ENCODE results near the gene CEP112. TPM values are rescaled to one million over a fixed set of nuclear protein-coding genes. Genes with fewer than 3 reads are reported as not detected.

The CEP112 gene
- total and polyA plus RNA-seq, 2 of the 8 experiments (the other 6 are each of a cell fraction or from before 2014, with no cell fraction given) = 0.62 to 3.1 TPM

DNA sequence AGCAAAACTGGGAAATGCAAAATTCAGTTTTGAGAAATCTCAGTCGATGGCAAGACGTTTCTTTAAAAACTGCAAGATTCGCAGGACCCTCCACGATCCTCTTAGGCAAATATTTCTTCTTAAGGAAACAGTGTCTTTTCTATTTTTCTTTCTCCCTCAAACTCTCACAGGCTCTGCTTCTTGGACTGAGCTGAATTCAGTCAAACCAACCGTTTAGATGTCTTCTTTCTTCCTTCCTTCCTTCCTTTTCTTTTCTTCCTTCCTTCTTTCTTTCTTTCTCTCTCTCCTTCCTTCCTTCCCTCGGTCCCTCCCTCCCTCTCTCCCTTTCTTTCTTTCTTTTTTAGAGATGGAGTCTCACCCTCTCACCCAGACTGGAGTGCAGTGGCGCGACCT, 563.3 kb downstream of the CEP112 start:
- no peak for DNase-seq (ENCODE audit: low read depth in 1 of 2, low spot score in 2 of 2)
- 79% methylated on average over 6 of the region's 8 CpGs; no CpG with 5 or more reads in 1 of the 2 experiments for WGBS, 2 experiments (ENCODE audit: extremely low coverage in 1 of 2, insufficient coverage in 1 of 2, insufficient read length in 1 of 2, insufficient replicate concordance in 2 of 2, low coverage in 1 of 2, low lambda C conversion rate in 2 of 2, missing lambda C conversion rate in 1 of 2)
- H2BK15ac ChIP-seq (ENCODE audit: low read length) = no peak overlapping the region
- ChIA-PET POLR2A (ENCODE audit: partially characterized antibody) (interaction anchor here (0.7 to 2.3 kb wide), 3 partner anchors 14 to 56 kb away, joined by 3 to 6 read pairs (median 5); no protein-coding TSS in a partner anchor), CTCF (ENCODE audit: partially characterized antibody) (interaction anchor here (1.3 kb wide), 2 partner anchors 9 to 71 kb away, joined by 3 read pairs; no protein-coding TSS in a partner anchor)
- no peak for FAIRE-seq
- H4K20me1 ChIP-seq (replicated peaks in 1 of 2; ENCODE audit: control insufficient read depth in 1 of 2, insufficient read depth in 2 of 2, low read length in 2 of 2) = no peaks in the 10 kb centered on the region
- H3K4me3 ChIP-seq (ENCODE audit: extremely low read depth in 1 of 4, insufficient read depth in 2 of 4, low read depth in 3 of 4, low read length in 4 of 4) = no peak overlapping the region
- no peak overlapping the region for H3K9ac ChIP-seq (replicated peaks in 1 of 4; ENCODE audit: extremely low read depth in 1 of 4, low read depth in 3 of 4, low read length in 3 of 4)
- H3K23me2 ChIP-seq (ENCODE audit: low read depth, low read length) = no peaks in the 10 kb centered on the region
- no peak overlapping the region for H3K4ac ChIP-seq (replicated peaks; ENCODE audit: insufficient read length, low read depth, low read length)
- no peak overlapping the region for H2BK120ac ChIP-seq (replicated peaks; ENCODE audit: low read depth, low read length)
- no peaks in the 10 kb centered on the region for H3K27me3 ChIP-seq (replicated peaks in 1 of 4; ENCODE audit: control insufficient read depth in 3 of 4, extremely low read depth in 1 of 4, insufficient read depth in 3 of 4, low read length in 3 of 4)
- no peak overlapping the region for H2BK12ac ChIP-seq (ENCODE audit: low read depth, low read length)
- no peak overlapping the region for H3K23ac ChIP-seq (ENCODE audit: insufficient read length)
- H2AK5ac ChIP-seq (ENCODE audit: low read depth, low read length) = no peak overlapping the region
- no peak overlapping the region; the same call in 1 of the 2 replicates for H2BK20ac ChIP-seq (ENCODE audit: low read length)
- no peak overlapping the region for H4K91ac ChIP-seq (replicated peaks; ENCODE audit: insufficient read length, low read length)
- no peaks in the 10 kb centered on the region for H3K79me2 ChIP-seq (ENCODE audit: control insufficient read depth in 1 of 2, insufficient read depth in 2 of 2, low read length in 2 of 2)
- H3K56ac ChIP-seq (replicated peaks; ENCODE audit: insufficient read length, low read depth, low read length) = no peak overlapping the region
- H3K4me1 ChIP-seq (replicated peaks in 1 of 4; ENCODE audit: control insufficient read depth in 3 of 4, insufficient read depth in 4 of 4, low read length in 3 of 4) = peaks cover 0 to 7% (median 2%) of the 10 kb centered on the region in 4 experiments; a peak in 3 of 7 replicates
- no peak overlapping the region for H4K8ac ChIP-seq (ENCODE audit: extremely low read depth, insufficient read depth, low read length)
- no peaks in the 10 kb centered on the region for H3K79me1 ChIP-seq (ENCODE audit: low read depth, low read length)
- no peak overlapping the region for H2BK5ac ChIP-seq (ENCODE audit: low read depth, low read length)
- no peak overlapping the region for H3K27ac ChIP-seq (ENCODE audit: low read depth, low read length)
- H3K14ac ChIP-seq (ENCODE audit: insufficient read length) = no peak overlapping the region
- no peaks in the 10 kb centered on the region for H3K36me3 ChIP-seq (ENCODE audit: control insufficient read depth in 2 of 4, insufficient read depth in 4 of 4, low read length in 3 of 4)
- H2AFZ ChIP-seq (ENCODE audit: low read length) = 0 out of 2 replicates have a peak overlapping the region, but pooled peaks have one; percentile 2
- H4K5ac ChIP-seq (ENCODE audit: insufficient read length, low read depth, low read length) = no peak overlapping the region
- H3K9me3 ChIP-seq (ENCODE audit: insufficient read depth in 2 of 2, low read depth in 1 of 2, low read length in 1 of 2) = no peaks in the 10 kb centered on the region
- H3K4me2 ChIP-seq (ENCODE audit: insufficient read depth in 1 of 2, low read depth in 2 of 2, low read length in 2 of 2) = no peak overlapping the region
- no peak overlapping the region for H3K18ac ChIP-seq (ENCODE audit: extremely low read depth, low read length)
- TF ChIP-seq TBP (IDR thresholded peaks at IDR 0.05; ENCODE audit: low read depth, low read length) = no peak
- TF ChIP-seq, protein P1, sequence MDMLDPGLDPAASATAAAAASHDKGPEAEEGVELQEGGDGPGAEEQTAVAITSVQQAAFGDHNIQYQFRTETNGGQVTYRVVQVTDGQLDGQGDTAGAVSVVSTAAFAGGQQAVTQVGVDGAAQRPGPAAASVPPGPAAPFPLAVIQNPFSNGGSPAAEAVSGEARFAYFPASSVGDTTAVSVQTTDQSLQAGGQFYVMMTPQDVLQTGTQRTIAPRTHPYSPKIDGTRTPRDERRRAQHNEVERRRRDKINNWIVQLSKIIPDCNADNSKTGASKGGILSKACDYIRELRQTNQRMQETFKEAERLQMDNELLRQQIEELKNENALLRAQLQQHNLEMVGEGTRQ (IDR thresholded peaks at IDR 0.05; ENCODE audit: low read length) = no peak
- TF ChIP-seq FOSL1 (IDR thresholded peaks at IDR 0.05; ENCODE audit: insufficient read depth, low read depth, low read length) = no peak
- TF ChIP-seq CBX8 (IDR thresholded peaks at IDR 0.05; ENCODE audit: borderline replicate concordance, low read depth, low read length) = no peak
- no peak for TF ChIP-seq CEBPB (IDR thresholded peaks at IDR 0.05; ENCODE audit: low read depth, low read length)
- TF ChIP-seq ZNF274 (IDR thresholded peaks at IDR 0.05; ENCODE audit: borderline replicate concordance, extremely low read depth, low read length) = no peak
- TF ChIP-seq, protein P2, sequence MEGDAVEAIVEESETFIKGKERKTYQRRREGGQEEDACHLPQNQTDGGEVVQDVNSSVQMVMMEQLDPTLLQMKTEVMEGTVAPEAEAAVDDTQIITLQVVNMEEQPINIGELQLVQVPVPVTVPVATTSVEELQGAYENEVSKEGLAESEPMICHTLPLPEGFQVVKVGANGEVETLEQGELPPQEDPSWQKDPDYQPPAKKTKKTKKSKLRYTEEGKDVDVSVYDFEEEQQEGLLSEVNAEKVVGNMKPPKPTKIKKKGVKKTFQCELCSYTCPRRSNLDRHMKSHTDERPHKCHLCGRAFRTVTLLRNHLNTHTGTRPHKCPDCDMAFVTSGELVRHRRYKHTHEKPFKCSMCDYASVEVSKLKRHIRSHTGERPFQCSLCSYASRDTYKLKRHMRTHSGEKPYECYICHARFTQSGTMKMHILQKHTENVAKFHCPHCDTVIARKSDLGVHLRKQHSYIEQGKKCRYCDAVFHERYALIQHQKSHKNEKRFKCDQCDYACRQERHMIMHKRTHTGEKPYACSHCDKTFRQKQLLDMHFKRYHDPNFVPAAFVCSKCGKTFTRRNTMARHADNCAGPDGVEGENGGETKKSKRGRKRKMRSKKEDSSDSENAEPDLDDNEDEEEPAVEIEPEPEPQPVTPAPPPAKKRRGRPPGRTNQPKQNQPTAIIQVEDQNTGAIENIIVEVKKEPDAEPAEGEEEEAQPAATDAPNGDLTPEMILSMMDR (IDR thresholded peaks at IDR 0.05; ENCODE audit: control extremely low read depth in 1 of 3, insufficient read depth in 1 of 3, low read depth in 1 of 3, low read length in 3 of 3) = no peak
- no peak for TF ChIP-seq SAP30 (IDR thresholded peaks at IDR 0.05; ENCODE audit: insufficient read depth, insufficient replicate concordance, low read length)
- no peak for TF ChIP-seq EGR1 (IDR thresholded peaks at IDR 0.05; ENCODE audit: borderline replicate concordance, low read depth, low read length)
- no peak for TF ChIP-seq CTBP2 (IDR thresholded peaks at IDR 0.05; ENCODE audit: borderline replicate concordance, insufficient read depth, insufficient read length, low read length)

Data from H1 (cell line).